ENCODE results near the gene HOXD12. TPM values are rescaled to one million over a fixed set of nuclear protein-coding genes. Genes with fewer than 3 reads are reported as not detected.
A peak's percentile ranks its signal among the peaks of the same experiment; 100 is the strongest.

HOXD12 gene
- total RNA-seq, 1 donor from 2014 or later: not detected

GRCh38 chr2:176126929-176127773, 27.6 kb downstream of the HOXD12 start:
- H3K36me3 ChIP-seq: no peaks in the 10 kb centered on the region
- TF ChIP-seq CTCF (IDR thresholded peaks at IDR 0.05): peak; percentile 92
- intact Hi-C loops (cut with DNase I): loop anchor here (5.0 kb wide), 1 partner anchor 510 kb away; no protein-coding TSS in a partner anchor
- no peak overlapping the region for H3K27ac ChIP-seq
- no peaks in the 10 kb centered on the region for H3K9me3 ChIP-seq
- H3K4me3 ChIP-seq: no peak overlapping the region
- H3K27me3 ChIP-seq: peaks cover 96% of the 10 kb centered on the region
- DNase-seq (peak; percentile 63), ATAC-seq (no peak)
- H3K4me1 ChIP-seq: peaks cover 12% of the 10 kb centered on the region

GRCh38 chr2:176127774-176128072, 28.1 kb downstream of the HOXD12 start:
- ATAC-seq (no peak), DNase-seq (no peak)
- Histone ChIP-seq H3K4me1 (peaks cover 11% of the 10 kb centered on the region), H3K27ac (no peak overlapping the region), H3K4me3 (no peak overlapping the region), H3K36me3 (no peaks in the 10 kb centered on the region), H3K27me3 (peaks cover 96% of the 10 kb centered on the region), H3K9me3 (no peaks in the 10 kb centered on the region)
- intact Hi-C loops (cut with DNase I): loop anchor here (5.0 kb wide), 1 partner anchor 510 kb away; no protein-coding TSS in a partner anchor
- TF ChIP-seq CTCF (IDR thresholded peaks at IDR 0.05): no peak

GRCh38 chr2:176128172-176128981, 28.8 kb downstream of the HOXD12 start:
- Histone ChIP-seq H3K9me3 (no peaks in the 10 kb centered on the region), H3K4me1 (peaks cover 5% of the 10 kb centered on the region), H3K4me3 (peak overlapping the region; percentile 10), H3K27ac (no peak overlapping the region), H3K27me3 (peaks cover 96% of the 10 kb centered on the region), H3K36me3 (no peaks in the 10 kb centered on the region)
- TF ChIP-seq CTCF (IDR thresholded peaks at IDR 0.05): no peak
- DNase-seq (no peak), ATAC-seq (no peak)
- intact Hi-C loops (cut with DNase I): loop anchor here (5.0 kb wide), 1 partner anchor 509 kb away; no protein-coding TSS in a partner anchor

- peak; percentile 57 for DNase-seq
- no peaks in the 10 kb centered on the region for H3K9me3 ChIP-seq
- peak; percentile 36 for ATAC-seq
- H3K27ac ChIP-seq: no peak within 1 kb of the TSS
- H3K4me3 ChIP-seq: peak within 1 kb of the TSS; percentile 26
- H3K4me1 ChIP-seq: peaks cover 4% of the 10 kb centered on the region
- intact Hi-C loops (cut with DNase I): loop anchor here (5.0 kb wide), 1 partner anchor 508 kb away; no protein-coding TSS in a partner anchor
- H3K36me3 ChIP-seq: no peaks in the 10 kb centered on the region
- TF ChIP-seq CTCF (IDR thresholded peaks at IDR 0.05): no peak
- peaks cover 96% of the 10 kb centered on the region for H3K27me3 ChIP-seq
Measured at GRCh38 chr2:176128982-176129796, 29.6 kb downstream of the HOXD12 start, which contains the start of gene HOXD8. TSS of gene HOXD8 (plus strand) at chr2:176129705. CDS start at chr2:176130367, 662 bp downstream.

GRCh38 chr2:176129813-176130146, 30.2 kb downstream of the HOXD12 start:
- H3K27me3 ChIP-seq: peaks cover 96% of the 10 kb centered on the region
- H3K9me3 ChIP-seq: no peaks in the 10 kb centered on the region
- peak overlapping the region; percentile 10 for H3K4me3 ChIP-seq
- DNase-seq (no peak), ATAC-seq (no peak)
- no peak overlapping the region for H3K27ac ChIP-seq
- no peaks in the 10 kb centered on the region for H3K36me3 ChIP-seq
- H3K4me1 ChIP-seq: peaks cover 4% of the 10 kb centered on the region
- no peak for TF ChIP-seq CTCF (IDR thresholded peaks at IDR 0.05)
- intact Hi-C loops (cut with DNase I): loop anchor here (5.0 to 10.0 kb wide), 3 partner anchors 325 to 508 kb away; no protein-coding TSS in a partner anchor
